Stimulated activated CD4-positive, alpha-beta T cell treated with anti-CD3 and anti-CD28 coated beads, Interleukin-1b, Interleukin-23, amount 100 ng/mL, for 24 hours (primary cell): Measurements from ENCODE around the gene ZCRB1.
"Not testable (repeated sequence)": the region's sequence is repeated elsewhere in the genome, so short reads cannot be mapped to it uniquely, and the experiment has no call there.

ENCODE experiments used
- DNase-seq, 4 experiments: peaks; one replicate each; pipeline ENCODE4 v3.0.0-alpha.2; 2020; ENCODE audit warnings: low read depth in 4 of 4, low spot score in 1 of 4

The ZCRB1 gene

GRCh38 chr12:42325653-42326474 is at the start of gene ZCRB1, which contains the start of gene PPHLN1:
Gene ZCRB1, minus strand, starts transcription at chr12:42326094. Its CDS starts 1,992 bp downstream, at chr12:42324102.
Gene PPHLN1, plus strand, starts transcription at chr12:42326167. Its CDS starts 9,736 bp downstream, at chr12:42335903.
- DNase-seq, result peak; percentile 51 to 76 (median 65)

- DNase-seq, result no peak
These were observed 47.8 kb upstream of the ZCRB1 start for GRCh38 chr12:42373669-42374068.

- DNase-seq, result no peak
These were observed 46.4 kb upstream of the ZCRB1 start for GRCh38 chr12:42372154-42372791.

GRCh38 chr12:42370013-42370412 is 44.1 kb upstream of the ZCRB1 start:
- DNase-seq, result no peak

GRCh38 chr12:42365486-42365885 is 39.6 kb upstream of the ZCRB1 start:
- DNase-seq, result no peak

GRCh38 chr12:42364692-42365091 is 38.8 kb upstream of the ZCRB1 start:
- no peak for DNase-seq

GRCh38 chr12:42362647-42363260 is 36.9 kb upstream of the ZCRB1 start:
- DNase-seq, result no peak

GRCh38 chr12:42361909-42362646 is 36.2 kb upstream of the ZCRB1 start:
- no peak for DNase-seq

GRCh38 chr12:42360747-42361403 is 35.0 kb upstream of the ZCRB1 start:
- no peak for DNase-seq

- DNase-seq, result no peak
These were observed 30.4 kb upstream of the ZCRB1 start for GRCh38 chr12:42356344-42356743.

GRCh38 chr12:42350021-42350407 is 24.1 kb upstream of the ZCRB1 start:
- not testable (repeated sequence) for DNase-seq

GRCh38 chr12:42349119-42350020 is 23.5 kb upstream of the ZCRB1 start:
- not testable (repeated sequence) for DNase-seq

GRCh38 chr12:42346403-42347002 is 20.6 kb upstream of the ZCRB1 start:
- DNase-seq, result no peak

GRCh38 chr12:42343721-42344120 is 17.8 kb upstream of the ZCRB1 start:
- DNase-seq, result no peak

- no peak for DNase-seq
These were observed 16.1 kb upstream of the ZCRB1 start for GRCh38 chr12:42342028-42342427.

- no peak for DNase-seq
These were observed 12.4 kb upstream of the ZCRB1 start for GRCh38 chr12:42338280-42338679.

- no peak for DNase-seq
These were observed 10.4 kb upstream of the ZCRB1 start for GRCh38 chr12:42336286-42336685.

- no peak for DNase-seq
These were observed 6.7 kb upstream of the ZCRB1 start for GRCh38 chr12:42332301-42333285.
